ENCODE measurements around the gene CBARP. TPM values are rescaled to one million over a fixed set of nuclear protein-coding genes. Genes with fewer than 3 reads are reported as not detected.

CBARP gene
- total and polyA plus RNA-seq, 9 of the 15 experiments (the other 6 are each of a cell fraction or from before 2014, with no cell fraction given), result 0.03 to 8.9 (median 1.2) TPM; not detected in 1

GRCh38 chr19:1267477-1268225, 29.8 kb upstream of the CBARP start (continued):
- TF ChIP-seq PRDM10 (IDR thresholded peaks at IDR 0.05; ENCODE audit: partially characterized antibody) (peak; percentile 8), HNRNPUL1 (IDR thresholded peaks at IDR 0.05; ENCODE audit: low read length) (no peak), THAP7 (CRISPR knock-in tag; IDR thresholded peaks at IDR 0.05) (no peak), EGR1 (conservative IDR thresholded peaks at IDR 0.05) (peak; percentile 32), ILK (tag; IDR thresholded peaks at IDR 0.05; ENCODE audit: borderline replicate concordance, low read depth) (no peak), HNRNPL (IDR thresholded peaks at IDR 0.05; ENCODE audit: low read depth, low read length) (no peak), BRD4 (IDR thresholded peaks at IDR 0.05) (no peak), CEBPB (tag; IDR thresholded peaks at IDR 0.05) (peak; percentile 94), ATF3 (IDR thresholded peaks at IDR 0.05) (peak; percentile 41; the same call in 1 of the 2 replicates), ATF3 (CRISPR knock-in tag; conservative IDR thresholded peaks at IDR 0.05) (no peak)
- TF ChIP-seq, protein P1, sequence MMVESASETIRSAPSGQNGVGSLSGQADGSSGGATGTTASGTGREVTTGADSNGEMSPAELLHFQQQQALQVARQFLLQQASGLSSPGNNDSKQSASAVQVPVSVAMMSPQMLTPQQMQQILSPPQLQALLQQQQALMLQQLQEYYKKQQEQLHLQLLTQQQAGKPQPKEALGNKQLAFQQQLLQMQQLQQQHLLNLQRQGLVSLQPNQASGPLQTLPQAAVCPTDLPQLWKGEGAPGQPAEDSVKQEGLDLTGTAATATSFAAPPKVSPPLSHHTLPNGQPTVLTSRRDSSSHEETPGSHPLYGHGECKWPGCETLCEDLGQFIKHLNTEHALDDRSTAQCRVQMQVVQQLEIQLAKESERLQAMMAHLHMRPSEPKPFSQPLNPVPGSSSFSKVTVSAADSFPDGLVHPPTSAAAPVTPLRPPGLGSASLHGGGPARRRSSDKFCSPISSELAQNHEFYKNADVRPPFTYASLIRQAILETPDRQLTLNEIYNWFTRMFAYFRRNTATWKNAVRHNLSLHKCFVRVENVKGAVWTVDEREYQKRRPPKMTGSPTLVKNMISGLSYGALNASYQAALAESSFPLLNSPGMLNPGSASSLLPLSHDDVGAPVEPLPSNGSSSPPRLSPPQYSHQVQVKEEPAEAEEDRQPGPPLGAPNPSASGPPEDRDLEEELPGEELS (CRISPR knock-in tag; IDR thresholded peaks at IDR 0.05; ENCODE audit: borderline replicate concordance), result peak; percentile 13; the same call in 1 of the 2 replicates

Measured in K562 (cell line).